Measurements from ENCODE around the gene IGFN1. TPM values are rescaled to one million over a fixed set of nuclear protein-coding genes. Genes with fewer than 3 reads are reported as not detected.

The IGFN1 gene
- total and polyA plus RNA-seq, 10 of the 15 experiments (the other 5 are each of a cell fraction or from before 2014, with no cell fraction given), result not detected

GRCh38 chr1:201189085-201189484, 1.5 kb upstream of the IGFN1 start (continued):
- no peak for TF ChIP-seq BHLHE40 (IDR thresholded peaks at IDR 0.05; ENCODE audit: borderline replicate concordance in 1 of 2, low read depth in 2 of 2, low read length in 1 of 2)
- TF ChIP-seq MEF2A (IDR thresholded peaks at IDR 0.05; ENCODE audit: insufficient read depth, low read depth, low read length), result no peak
- TF ChIP-seq RUNX3 (IDR thresholded peaks at IDR 0.05; ENCODE audit: low read length), result no peak
- no peak for TF ChIP-seq TBL1XR1 (IDR thresholded peaks at IDR 0.05; ENCODE audit: low read depth, low read length)
- no peak for TF ChIP-seq NR2C2 (IDR thresholded peaks at IDR 0.05; ENCODE audit: borderline replicate concordance, control insufficient read depth, insufficient read length, low read depth)
- TF ChIP-seq HCFC1 (IDR thresholded peaks at IDR 0.05; ENCODE audit: low read length), result no peak
- no peak for TF ChIP-seq KAT2A (conservative IDR thresholded peaks at IDR 0.05; ENCODE audit: control insufficient read depth, low read depth, low read length)
- no peak for TF ChIP-seq GABPA (IDR thresholded peaks at IDR 0.05; ENCODE audit: low read depth)
- TF ChIP-seq, protein P1, sequence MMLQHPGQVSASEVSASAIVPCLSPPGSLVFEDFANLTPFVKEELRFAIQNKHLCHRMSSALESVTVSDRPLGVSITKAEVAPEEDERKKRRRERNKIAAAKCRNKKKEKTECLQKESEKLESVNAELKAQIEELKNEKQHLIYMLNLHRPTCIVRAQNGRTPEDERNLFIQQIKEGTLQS (IDR thresholded peaks at IDR 0.05; ENCODE audit: borderline replicate concordance, extremely low read depth, low read depth, low read length), result no peak
- TF ChIP-seq, protein P2, sequence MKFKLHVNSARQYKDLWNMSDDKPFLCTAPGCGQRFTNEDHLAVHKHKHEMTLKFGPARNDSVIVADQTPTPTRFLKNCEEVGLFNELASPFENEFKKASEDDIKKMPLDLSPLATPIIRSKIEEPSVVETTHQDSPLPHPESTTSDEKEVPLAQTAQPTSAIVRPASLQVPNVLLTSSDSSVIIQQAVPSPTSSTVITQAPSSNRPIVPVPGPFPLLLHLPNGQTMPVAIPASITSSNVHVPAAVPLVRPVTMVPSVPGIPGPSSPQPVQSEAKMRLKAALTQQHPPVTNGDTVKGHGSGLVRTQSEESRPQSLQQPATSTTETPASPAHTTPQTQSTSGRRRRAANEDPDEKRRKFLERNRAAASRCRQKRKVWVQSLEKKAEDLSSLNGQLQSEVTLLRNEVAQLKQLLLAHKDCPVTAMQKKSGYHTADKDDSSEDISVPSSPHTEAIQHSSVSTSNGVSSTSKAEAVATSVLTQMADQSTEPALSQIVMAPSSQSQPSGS (IDR thresholded peaks at IDR 0.05; ENCODE audit: low read length), result no peak

DNA sequence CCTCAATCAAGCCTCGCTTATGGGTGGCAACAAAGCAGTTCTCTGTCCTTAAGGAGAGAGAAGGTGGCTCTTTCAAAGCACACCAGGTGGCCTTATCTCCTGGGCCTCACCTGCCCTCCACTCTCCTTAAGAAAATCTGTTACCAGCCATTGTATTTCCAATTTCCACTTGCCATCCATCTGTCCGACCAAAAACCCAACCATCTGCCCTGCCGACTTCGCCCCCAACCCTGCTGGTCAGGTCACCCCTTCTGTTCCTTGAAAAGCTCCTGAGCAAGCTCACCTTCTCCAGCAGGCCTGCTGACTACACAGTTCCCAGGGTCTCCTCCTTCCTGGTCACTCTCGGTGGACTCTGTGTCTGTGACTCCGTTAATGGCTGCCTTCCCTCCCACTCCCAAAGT, 619 bp upstream of the IGFN1 start:
- intact Hi-C loops (cut with micrococcal nuclease; ENCODE audit: unreplicated experiment) (no loop called here), in situ Hi-C loops (cut with MboI) (no loop called here)
- Histone ChIP-seq H2AFZ (ENCODE audit: control insufficient read depth, low read depth, low read length) (no peak overlapping the region), H3K9ac (ENCODE audit: control insufficient read depth, insufficient read depth, low read length) (no peak overlapping the region), H3K27me3 (replicated peaks in 1 of 2; ENCODE audit: control insufficient read depth in 2 of 2, insufficient read depth in 2 of 2, low read length in 1 of 2) (peaks cover 0 to 7% of the 10 kb centered on the region in 2 experiments), H3K4me3 (no peak overlapping the region), H3K9me3 (replicated peaks; ENCODE audit: control insufficient read depth, insufficient read depth, low read length) (no peaks in the 10 kb centered on the region), H3K4me2 (ENCODE audit: control insufficient read depth, insufficient read depth) (no peak overlapping the region), H4K20me1 (ENCODE audit: control insufficient read depth, insufficient read depth) (no peaks in the 10 kb centered on the region), H3K27ac (ENCODE audit: control insufficient read depth, insufficient read depth) (no peak overlapping the region), H3K36me3 (ENCODE audit: control insufficient read depth in 2 of 2, insufficient read depth in 2 of 2, low read length in 1 of 2) (no peaks in the 10 kb centered on the region), H3K4me1 (ENCODE audit: control insufficient read depth, insufficient read depth, low read length) (no peaks in the 10 kb centered on the region), H3K79me2 (ENCODE audit: control insufficient read depth, insufficient read depth, low read length) (no peaks in the 10 kb centered on the region)
- ChIA-PET CTCF (no interaction called here), SMC1A (ENCODE audit: uncharacterized antibody, unreplicated experiment) (no interaction called here), RAD21 (ENCODE audit: unreplicated experiment) (no interaction called here), POLR2A (no interaction called here)
- 39% methylated on average over 6 of the region's 6 CpGs for WGBS (ENCODE audit: insufficient coverage, insufficient replicate concordance, low lambda C conversion rate, missing lambda C conversion rate)
- no TSS peak for BruUV-seq (replicated peaks)
- ATAC-seq (no peak), FAIRE-seq (no peak), DNase-seq (ENCODE audit: low read depth, low spot score) (no peak)
- no peak for TF ChIP-seq POLR2AphosphoS5 (IDR thresholded peaks at IDR 0.05; ENCODE audit: low read length)
- no peak for TF ChIP-seq CEBPZ (IDR thresholded peaks at IDR 0.05; ENCODE audit: low read depth, low read length)
- TF ChIP-seq SIX5 (IDR thresholded peaks at IDR 0.05; ENCODE audit: low read depth, low read length, severe bottlenecking), result no peak

All from GM12878 (cell line).